NOMO-1 treated with dmso at 0.1 percent for 144 hours (cell line): ENCODE measurements around the gene ZNG1B.
"Not testable (repeated sequence)": the region's sequence is repeated elsewhere in the genome, so short reads cannot be mapped to it uniquely, and the experiment has no call there.

Experiments used
- DNase-seq: peaks from one replicate; lab custom pipeline; 2025; ENCODE audit not compliant: unreplicated experiment; lab: John Stamatoyannopoulos, UW

Gene ZNG1B

DNA sequence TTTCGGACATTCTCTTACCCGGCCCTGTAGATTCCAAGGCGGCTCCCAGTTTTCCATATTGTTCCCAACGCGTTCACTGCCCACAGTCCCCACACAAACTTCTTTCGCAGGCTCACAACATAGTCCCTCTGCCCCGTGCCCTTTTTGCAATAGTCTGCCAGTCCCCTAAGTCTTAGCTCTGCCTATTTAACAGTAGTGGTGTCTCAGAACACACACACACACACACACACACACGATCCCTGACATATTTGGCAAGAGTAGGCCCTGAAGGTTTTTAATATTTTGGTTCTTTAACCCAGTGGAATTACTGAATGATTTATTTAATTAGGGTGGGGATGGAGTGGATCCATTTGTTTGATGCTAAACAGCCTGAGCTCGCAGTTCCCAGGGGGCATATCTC is 105.0 kb downstream of the ZNG1B start:
- not testable (repeated sequence) for DNase-seq
